Fibroblast of the aortic adventitia (primary cell): ENCODE results near the gene SLC2A10. TPM values are rescaled to one million over a fixed set of nuclear protein-coding genes. Genes with fewer than 3 reads are reported as not detected.

Source experiments
- DNase-seq: peaks from one replicate; pipeline ENCODE4 v3.0.0-alpha.2; 2010; ENCODE audit warnings: low read depth
- H3K4me3 ChIP-seq: 2 replicates; pipeline ENCODE4 v1.5.1; 2011; ENCODE audit warnings: low read depth, mild to moderate bottlenecking, control low read depth, low read length, moderate library complexity
- total RNA-seq: library from RNA; depleted of rRNA; stranded (reverse); fragments of >200 nt; gene quantifications from 2 replicates; pipeline ENCODE4 v1.2.3, GENCODE V29; 2012; ENCODE audit warnings: low replicate concordance
- TF ChIP-seq, protein P1 (sequence below): IDR thresholded peaks from 2 replicates; pipeline ENCODE4 v1.5.1; 2011; ENCODE audit warnings: mild to moderate bottlenecking, low read length, control low read depth, inconsistent platforms; ENCODE audit not compliant: insufficient read depth

The SLC2A10 gene
- total RNA-seq, 1 donor, result 43.4 TPM

DNA sequence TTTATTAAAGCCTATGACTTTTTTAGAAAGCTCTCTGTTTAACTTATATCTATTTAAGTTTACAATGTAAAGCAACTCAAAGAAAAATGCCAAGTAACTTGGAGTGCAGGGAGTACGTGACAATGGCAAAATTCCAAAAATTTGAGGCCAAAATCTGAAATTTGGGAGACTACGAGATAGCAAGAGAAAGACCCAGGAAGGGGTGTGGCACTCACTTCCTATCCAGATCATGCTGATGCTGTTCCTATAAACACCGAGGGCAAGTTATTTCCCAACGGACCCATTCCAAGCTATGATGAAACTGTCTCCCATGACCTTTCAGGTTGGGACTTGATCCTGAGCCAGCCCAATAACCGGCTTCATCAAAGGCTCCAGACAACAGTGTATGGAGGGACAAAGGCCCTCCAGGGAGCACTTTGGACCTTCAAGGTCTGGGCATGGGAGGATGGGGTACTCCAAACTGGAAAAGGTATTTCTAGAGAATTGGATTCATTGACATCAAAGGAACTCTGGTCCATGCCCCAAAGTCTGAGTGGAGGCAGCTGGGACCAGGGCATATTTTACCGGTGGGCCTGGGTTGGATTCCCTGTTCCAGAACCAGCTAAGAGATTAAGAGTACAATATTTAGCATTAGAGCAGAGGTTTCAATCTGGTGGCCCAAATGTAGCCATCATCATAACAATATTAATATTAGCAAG, 42.5 kb upstream of the SLC2A10 start:
- TF ChIP-seq, protein P1, sequence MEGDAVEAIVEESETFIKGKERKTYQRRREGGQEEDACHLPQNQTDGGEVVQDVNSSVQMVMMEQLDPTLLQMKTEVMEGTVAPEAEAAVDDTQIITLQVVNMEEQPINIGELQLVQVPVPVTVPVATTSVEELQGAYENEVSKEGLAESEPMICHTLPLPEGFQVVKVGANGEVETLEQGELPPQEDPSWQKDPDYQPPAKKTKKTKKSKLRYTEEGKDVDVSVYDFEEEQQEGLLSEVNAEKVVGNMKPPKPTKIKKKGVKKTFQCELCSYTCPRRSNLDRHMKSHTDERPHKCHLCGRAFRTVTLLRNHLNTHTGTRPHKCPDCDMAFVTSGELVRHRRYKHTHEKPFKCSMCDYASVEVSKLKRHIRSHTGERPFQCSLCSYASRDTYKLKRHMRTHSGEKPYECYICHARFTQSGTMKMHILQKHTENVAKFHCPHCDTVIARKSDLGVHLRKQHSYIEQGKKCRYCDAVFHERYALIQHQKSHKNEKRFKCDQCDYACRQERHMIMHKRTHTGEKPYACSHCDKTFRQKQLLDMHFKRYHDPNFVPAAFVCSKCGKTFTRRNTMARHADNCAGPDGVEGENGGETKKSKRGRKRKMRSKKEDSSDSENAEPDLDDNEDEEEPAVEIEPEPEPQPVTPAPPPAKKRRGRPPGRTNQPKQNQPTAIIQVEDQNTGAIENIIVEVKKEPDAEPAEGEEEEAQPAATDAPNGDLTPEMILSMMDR, result no peak
- no peak overlapping the region for H3K4me3 ChIP-seq
- DNase-seq, result no peak

DNA sequence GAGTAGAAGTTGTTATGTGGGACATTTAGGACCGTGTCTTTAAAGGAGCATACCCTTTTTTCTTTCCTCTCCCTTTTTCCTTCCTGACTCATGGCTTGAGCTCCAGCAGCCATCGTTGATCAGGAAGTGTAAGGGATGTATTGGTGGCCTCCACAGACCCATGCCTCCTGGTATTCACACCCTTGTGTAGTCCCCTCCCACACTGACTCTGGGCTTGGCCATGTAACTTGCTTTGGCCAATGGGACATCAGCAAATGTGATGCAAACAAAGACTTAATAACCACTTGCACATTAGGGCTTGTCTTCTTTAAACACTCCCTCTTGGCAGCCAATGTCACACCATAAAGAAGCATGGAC, 39.2 kb upstream of the SLC2A10 start:
- TF ChIP-seq, protein P1, result no peak
- DNase-seq, result no peak
- H3K4me3 ChIP-seq, result no peak overlapping the region

DNA sequence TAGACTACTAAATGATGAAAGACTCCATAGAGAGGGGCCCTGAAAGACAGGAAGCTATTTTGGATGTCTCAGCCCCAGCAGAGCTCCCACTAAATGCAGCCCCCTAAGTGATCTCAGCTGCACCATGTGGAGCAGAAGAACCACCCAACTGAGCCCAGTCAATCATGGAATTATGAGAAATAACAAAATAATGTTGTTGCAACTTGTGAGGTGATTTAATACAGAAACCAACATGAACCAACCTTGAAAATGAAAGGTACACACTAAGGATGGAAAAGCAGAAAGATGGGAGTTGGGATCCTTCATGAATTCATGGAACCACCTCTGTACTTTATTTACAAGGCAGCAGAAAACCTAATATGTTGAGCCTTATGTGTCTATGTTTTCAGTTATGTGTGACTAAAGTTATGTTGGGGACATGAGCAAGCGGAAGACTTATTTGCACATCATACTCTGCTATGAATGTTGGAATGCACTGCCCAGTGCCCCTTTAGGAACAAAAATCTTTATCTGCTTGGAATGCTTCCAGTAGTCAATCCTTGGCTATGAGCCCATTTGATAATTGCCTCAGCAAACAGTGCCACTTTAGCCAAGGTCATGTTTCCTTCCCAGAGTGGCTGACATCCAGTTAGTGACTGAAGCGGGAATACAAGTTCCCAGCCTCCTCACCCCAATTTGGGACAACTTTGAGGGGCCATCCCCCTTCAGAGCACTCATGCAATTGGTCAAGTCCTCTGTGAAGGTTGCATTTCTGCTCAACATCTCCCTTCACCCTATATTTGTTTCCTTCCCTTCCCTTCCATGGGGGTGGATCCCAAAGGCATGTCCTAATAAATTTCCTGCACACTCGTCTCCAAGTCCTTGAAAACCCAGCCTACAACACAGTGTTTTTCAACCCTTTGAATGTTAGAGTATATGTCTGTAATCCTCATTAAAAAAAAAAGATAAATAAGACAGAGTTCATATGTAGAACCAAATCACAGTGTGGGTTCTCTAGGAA, 38.6 kb upstream of the SLC2A10 start:
- TF ChIP-seq, protein P1, result no peak
- no peak for DNase-seq
- no peak overlapping the region for H3K4me3 ChIP-seq

DNA sequence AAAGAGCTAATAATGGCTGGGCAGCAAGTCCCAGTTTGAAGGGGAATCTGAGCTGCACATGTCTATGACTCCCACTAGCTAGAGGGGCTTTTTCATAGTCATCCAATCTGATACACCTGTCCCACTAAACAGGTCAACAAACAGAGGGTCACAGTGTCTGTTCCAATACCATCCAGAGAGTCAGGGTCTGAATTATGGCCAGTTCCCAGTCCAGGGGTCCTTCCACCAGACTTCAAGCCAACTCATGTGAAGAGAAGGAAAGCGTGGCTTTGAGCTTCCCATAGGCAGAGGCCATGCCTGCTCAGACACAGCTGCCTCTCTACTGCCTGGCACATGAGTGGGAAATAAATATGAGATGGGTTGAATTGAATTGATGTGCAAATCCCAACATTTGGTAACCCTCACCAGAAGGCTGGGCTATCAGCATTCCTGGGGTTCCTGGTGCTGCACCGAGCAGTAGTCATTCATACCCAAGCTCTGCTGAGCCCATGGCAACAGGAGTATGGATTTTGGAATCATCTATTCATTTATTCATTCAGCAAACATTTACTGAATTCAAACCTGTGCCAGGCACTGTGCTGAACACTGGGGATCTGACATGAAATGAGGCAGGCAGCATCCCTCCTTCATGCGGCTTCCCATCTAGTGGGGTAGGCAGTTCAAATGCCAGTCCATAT, 37.4 kb upstream of the SLC2A10 start:
- TF ChIP-seq, protein P1, result no peak
- H3K4me3 ChIP-seq, result no peak overlapping the region
- DNase-seq, result no peak

DNA sequence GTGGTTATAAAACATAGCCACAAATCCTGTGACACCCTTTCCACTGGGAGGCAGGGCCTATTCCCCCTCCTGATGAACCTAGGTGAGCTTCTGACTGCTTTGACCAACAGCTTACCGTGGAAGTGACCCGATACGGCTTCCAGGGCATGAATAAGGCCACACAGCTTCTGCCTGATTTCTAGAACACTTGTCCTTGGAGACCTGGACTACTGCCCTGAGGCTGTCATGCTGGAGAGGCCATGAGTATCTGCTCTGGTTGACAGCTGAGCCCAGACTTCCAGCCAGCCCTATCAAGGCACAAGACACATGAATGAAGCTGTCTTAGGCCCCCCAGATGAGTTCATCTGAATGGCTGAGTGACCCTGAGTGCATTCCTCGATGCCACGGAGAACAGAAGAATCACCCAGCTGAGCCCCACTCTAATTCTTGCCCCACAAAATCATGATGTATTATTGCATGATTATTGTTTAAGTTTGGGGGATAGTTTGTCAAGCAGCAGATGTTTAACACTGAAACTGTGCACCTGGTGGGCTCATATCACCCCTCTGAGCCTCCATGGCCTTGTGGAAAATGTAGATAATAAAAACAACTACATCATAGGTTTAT, 36.8 kb upstream of the SLC2A10 start:
- no peak for DNase-seq
- TF ChIP-seq, protein P1, result no peak
- no peak overlapping the region for H3K4me3 ChIP-seq
